ENCODE data around the gene ST7.

Gene ST7

GRCh38 chr7:117038408-117038807 is 85.1 kb downstream of the ST7 start:
- H3K9ac ChIP-seq (ENCODE audit: insufficient read length): no peak overlapping the region
- H3K36me3 ChIP-seq (ENCODE audit: insufficient read depth, low read length): no peaks in the 10 kb centered on the region
- H3K27ac ChIP-seq: no peak overlapping the region
- H3K9me3 ChIP-seq (ENCODE audit: low read depth, low read length): no peaks in the 10 kb centered on the region
- DNase-seq (ENCODE audit: low read depth, low spot score): no peak
- TF ChIP-seq EZH2 (IDR thresholded peaks at IDR 0.05) (no peak), POLR2AphosphoS5 (IDR thresholded peaks at IDR 0.05; ENCODE audit: borderline replicate concordance, low read depth, low read length) (no peak), FOXP2 (optimal IDR thresholded peaks at IDR 0.05; ENCODE audit: control extremely low read depth, extremely low read length, insufficient read depth) (no peak)
- no peak overlapping the region for H3K4me3 ChIP-seq

- no peak overlapping the region for H3K4me3 ChIP-seq
- no peak for DNase-seq (ENCODE audit: low read depth, low spot score)
- H3K36me3 ChIP-seq (ENCODE audit: insufficient read depth, low read length): no peaks in the 10 kb centered on the region
- no peak overlapping the region for H3K9ac ChIP-seq (ENCODE audit: insufficient read length)
- TF ChIP-seq FOXP2 (optimal IDR thresholded peaks at IDR 0.05; ENCODE audit: control extremely low read depth, extremely low read length, insufficient read depth) (no peak), EZH2 (IDR thresholded peaks at IDR 0.05) (no peak), POLR2AphosphoS5 (IDR thresholded peaks at IDR 0.05; ENCODE audit: borderline replicate concordance, low read depth, low read length) (no peak)
- no peaks in the 10 kb centered on the region for H3K9me3 ChIP-seq (ENCODE audit: low read depth, low read length)
- no peak overlapping the region for H3K27ac ChIP-seq
These were observed 87.7 kb downstream of the ST7 start for GRCh38 chr7:117041007-117041406.

DNA sequence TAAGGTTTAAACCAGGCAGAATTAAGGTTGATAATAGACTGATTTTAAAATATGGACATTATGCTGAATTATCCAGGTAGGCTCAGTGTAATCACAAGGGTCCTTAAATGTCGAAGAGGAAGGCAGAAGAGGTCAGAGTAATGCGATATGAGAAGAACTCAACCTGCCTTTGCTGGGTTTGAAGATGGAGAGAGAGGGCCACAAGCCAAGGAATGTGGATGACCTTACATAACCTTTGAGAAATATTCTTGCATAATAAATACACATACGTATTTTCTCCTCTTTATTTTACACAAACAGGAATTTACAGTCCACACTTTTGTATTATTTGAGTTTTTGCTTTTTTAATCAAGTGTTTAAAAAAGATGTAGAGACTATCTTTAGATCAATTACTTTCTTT is 88.5 kb downstream of the ST7 start:
- H3K9me3 ChIP-seq (ENCODE audit: low read depth, low read length): no peaks in the 10 kb centered on the region
- no peak overlapping the region for H3K4me3 ChIP-seq
- no peak overlapping the region for H3K27ac ChIP-seq
- no peak overlapping the region for H3K9ac ChIP-seq (ENCODE audit: insufficient read length)
- DNase-seq (ENCODE audit: low read depth, low spot score): no peak
- no peaks in the 10 kb centered on the region for H3K36me3 ChIP-seq (ENCODE audit: insufficient read depth, low read length)
- TF ChIP-seq POLR2AphosphoS5 (IDR thresholded peaks at IDR 0.05; ENCODE audit: borderline replicate concordance, low read depth, low read length): no peak
- no peak for TF ChIP-seq EZH2 (IDR thresholded peaks at IDR 0.05)
- TF ChIP-seq FOXP2 (optimal IDR thresholded peaks at IDR 0.05; ENCODE audit: control extremely low read depth, extremely low read length, insufficient read depth): no peak

DNA sequence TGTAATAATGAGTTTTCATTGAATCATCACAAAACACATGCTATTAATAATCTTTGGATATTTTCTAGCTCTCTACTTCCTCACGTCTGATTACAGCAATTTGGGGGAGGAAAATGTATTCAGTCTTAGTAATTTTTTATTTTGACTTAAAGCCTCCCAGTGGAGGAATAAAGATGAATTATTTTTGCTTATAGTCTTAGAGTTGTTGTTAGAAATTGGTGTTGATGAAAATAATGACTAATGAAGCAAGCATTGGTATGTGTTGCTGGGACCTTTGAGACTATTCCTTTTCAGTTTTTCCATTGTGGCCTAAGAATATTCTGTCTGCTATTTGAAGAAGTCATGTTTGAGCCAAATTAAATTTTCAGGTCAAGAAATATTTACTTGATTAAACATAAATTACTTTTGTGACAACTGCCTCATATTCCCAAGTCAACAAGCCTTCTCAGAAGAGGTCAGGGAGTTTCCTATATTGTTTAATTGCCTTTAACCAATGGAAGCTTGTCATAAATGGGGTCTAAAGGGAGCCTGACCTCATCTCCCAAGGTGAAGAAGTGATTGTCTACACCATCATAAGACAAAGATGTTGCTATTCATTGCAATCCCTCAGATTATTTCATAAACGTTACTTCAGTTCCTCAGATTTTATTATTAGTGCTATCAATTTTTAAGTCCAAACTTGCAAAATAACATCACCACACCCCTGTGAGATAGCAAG is 90.0 kb downstream of the ST7 start:
- no peak overlapping the region for H3K4me3 ChIP-seq
- H3K9ac ChIP-seq (ENCODE audit: insufficient read length): no peak overlapping the region
- DNase-seq (ENCODE audit: low read depth, low spot score): no peak
- H3K27ac ChIP-seq: no peak overlapping the region
- H3K36me3 ChIP-seq (ENCODE audit: insufficient read depth, low read length): no peaks in the 10 kb centered on the region
- no peaks in the 10 kb centered on the region for H3K9me3 ChIP-seq (ENCODE audit: low read depth, low read length)
- no peak for TF ChIP-seq FOXP2 (optimal IDR thresholded peaks at IDR 0.05; ENCODE audit: control extremely low read depth, extremely low read length, insufficient read depth)
- TF ChIP-seq EZH2 (IDR thresholded peaks at IDR 0.05): no peak
- no peak for TF ChIP-seq POLR2AphosphoS5 (IDR thresholded peaks at IDR 0.05; ENCODE audit: borderline replicate concordance, low read depth, low read length)

- Histone ChIP-seq H3K4me3 (no peak overlapping the region), H3K27ac (no peak overlapping the region), H3K9me3 (ENCODE audit: low read depth, low read length) (no peaks in the 10 kb centered on the region), H3K36me3 (ENCODE audit: insufficient read depth, low read length) (no peaks in the 10 kb centered on the region), H3K9ac (ENCODE audit: insufficient read length) (no peak overlapping the region)
- no peak for DNase-seq (ENCODE audit: low read depth, low spot score)
- TF ChIP-seq POLR2AphosphoS5 (IDR thresholded peaks at IDR 0.05; ENCODE audit: borderline replicate concordance, low read depth, low read length): no peak
- no peak for TF ChIP-seq EZH2 (IDR thresholded peaks at IDR 0.05)
- no peak for TF ChIP-seq FOXP2 (optimal IDR thresholded peaks at IDR 0.05; ENCODE audit: control extremely low read depth, extremely low read length, insufficient read depth)
These were observed 91.4 kb downstream of the ST7 start for GRCh38 chr7:117044664-117045063.

DNA sequence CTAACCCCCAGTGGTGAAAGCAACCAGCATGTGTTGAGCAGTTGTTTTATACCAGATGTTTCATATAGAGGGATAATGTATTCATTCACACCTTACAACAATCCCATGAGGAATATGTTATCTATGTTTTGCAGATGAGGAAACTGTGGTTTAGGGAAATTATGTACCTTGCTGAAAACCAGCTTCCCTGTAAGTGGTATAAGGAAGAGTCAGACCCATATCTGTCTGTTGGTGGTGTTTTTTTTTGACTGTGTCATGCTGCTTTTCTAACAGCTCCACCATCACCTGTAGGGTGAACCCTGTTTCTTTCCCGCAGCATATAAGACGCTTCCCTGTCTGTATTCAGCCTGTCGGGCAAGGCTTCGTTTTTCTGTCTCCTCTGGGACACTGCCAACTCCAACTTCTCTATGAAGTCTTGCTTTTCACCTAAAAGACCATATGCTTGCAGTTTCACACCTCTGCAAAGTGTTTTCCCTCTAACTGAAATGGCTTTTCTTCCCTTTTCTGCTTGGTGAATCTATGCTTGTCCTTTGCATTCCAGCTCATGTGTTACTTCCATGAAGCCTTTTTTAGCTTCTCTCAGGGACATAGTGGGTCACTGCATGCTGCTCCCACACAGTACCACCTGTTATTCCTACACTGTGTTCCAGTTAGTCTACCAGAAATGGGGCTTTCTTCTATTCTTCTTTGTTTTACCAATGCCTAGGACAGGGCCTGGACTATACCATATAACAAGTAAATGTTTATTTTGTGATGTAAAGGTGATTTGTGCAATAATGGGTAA is 92.8 kb downstream of the ST7 start:
- no peak overlapping the region for H3K4me3 ChIP-seq
- H3K27ac ChIP-seq: no peak overlapping the region
- H3K36me3 ChIP-seq (ENCODE audit: insufficient read depth, low read length): no peaks in the 10 kb centered on the region
- no peak for TF ChIP-seq EZH2 (IDR thresholded peaks at IDR 0.05)
- TF ChIP-seq FOXP2 (optimal IDR thresholded peaks at IDR 0.05; ENCODE audit: control extremely low read depth, extremely low read length, insufficient read depth): no peak
- TF ChIP-seq POLR2AphosphoS5 (IDR thresholded peaks at IDR 0.05; ENCODE audit: borderline replicate concordance, low read depth, low read length): no peak
- H3K9ac ChIP-seq (ENCODE audit: insufficient read length): no peak overlapping the region
- DNase-seq (ENCODE audit: low read depth, low spot score): no peak
- no peaks in the 10 kb centered on the region for H3K9me3 ChIP-seq (ENCODE audit: low read depth, low read length)

DNA sequence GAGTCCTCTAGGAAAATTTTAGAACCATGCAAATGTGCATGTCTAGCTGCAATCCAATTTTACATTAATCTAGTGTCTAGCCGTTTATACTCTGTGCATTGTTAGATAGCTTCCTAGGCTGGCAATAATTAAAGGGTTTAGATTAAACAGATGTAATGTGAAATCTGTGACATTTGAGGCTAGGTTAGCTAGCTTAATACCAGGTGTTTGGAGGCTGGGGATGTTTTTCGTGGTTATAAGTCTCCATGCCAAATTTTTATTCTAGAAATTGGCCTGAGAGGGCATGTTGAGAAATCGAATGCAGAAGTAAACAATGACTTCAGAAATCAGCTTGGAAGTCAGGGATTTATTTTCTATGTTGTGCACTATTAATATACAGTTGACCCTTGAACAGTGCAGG is 94.2 kb downstream of the ST7 start:
- Histone ChIP-seq H3K27ac (no peak overlapping the region), H3K36me3 (ENCODE audit: insufficient read depth, low read length) (no peaks in the 10 kb centered on the region), H3K4me3 (no peak overlapping the region), H3K9ac (ENCODE audit: insufficient read length) (no peak overlapping the region), H3K9me3 (ENCODE audit: low read depth, low read length) (no peaks in the 10 kb centered on the region)
- no peak for TF ChIP-seq EZH2 (IDR thresholded peaks at IDR 0.05)
- TF ChIP-seq FOXP2 (optimal IDR thresholded peaks at IDR 0.05; ENCODE audit: control extremely low read depth, extremely low read length, insufficient read depth): no peak
- no peak for TF ChIP-seq POLR2AphosphoS5 (IDR thresholded peaks at IDR 0.05; ENCODE audit: borderline replicate concordance, low read depth, low read length)
- no peak for DNase-seq (ENCODE audit: low read depth, low spot score)

DNA sequence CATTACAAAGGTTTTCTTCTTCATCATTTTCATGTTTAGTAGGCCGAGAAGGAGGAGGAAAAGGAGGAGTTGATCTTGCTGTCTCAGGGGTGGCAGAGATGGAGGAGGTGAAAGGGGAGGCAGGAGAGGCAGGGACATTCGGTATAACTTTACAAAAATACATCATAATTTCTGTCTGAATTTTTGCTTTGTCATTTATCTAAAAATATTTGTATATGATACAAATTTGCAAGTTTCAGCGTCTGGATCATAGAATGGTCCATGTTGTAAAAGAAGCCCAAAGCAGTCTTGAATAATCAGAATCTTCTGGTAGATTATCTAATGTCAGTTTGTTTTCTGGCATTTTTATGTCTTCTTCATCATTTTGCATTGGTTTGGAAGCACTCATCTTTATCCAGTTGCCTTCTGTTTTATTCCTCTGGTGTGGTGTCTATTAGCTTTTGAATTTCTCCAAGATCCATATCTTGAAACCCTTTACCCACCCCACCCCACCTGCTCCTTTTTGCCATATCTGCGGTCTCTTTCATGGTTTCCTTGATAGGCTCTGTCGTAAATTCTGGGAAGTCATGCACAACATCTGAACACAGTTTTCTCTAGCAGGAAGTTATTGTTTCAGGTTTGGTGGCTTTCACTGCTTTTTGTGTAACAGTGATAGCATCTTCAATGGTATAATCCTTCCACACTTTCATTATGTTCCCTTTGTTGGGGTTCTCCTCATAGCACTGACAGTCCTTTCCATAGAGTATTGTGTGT is 95.0 kb downstream of the ST7 start:
- Histone ChIP-seq H3K4me3 (no peak overlapping the region), H3K36me3 (ENCODE audit: insufficient read depth, low read length) (no peaks in the 10 kb centered on the region), H3K9ac (ENCODE audit: insufficient read length) (no peak overlapping the region), H3K9me3 (ENCODE audit: low read depth, low read length) (no peaks in the 10 kb centered on the region), H3K27ac (no peak overlapping the region)
- DNase-seq (ENCODE audit: low read depth, low spot score): no peak
- no peak for TF ChIP-seq EZH2 (IDR thresholded peaks at IDR 0.05)
- TF ChIP-seq POLR2AphosphoS5 (IDR thresholded peaks at IDR 0.05; ENCODE audit: borderline replicate concordance, low read depth, low read length): no peak
- TF ChIP-seq FOXP2 (optimal IDR thresholded peaks at IDR 0.05; ENCODE audit: control extremely low read depth, extremely low read length, insufficient read depth): no peak

Measured in SK-N-MC (cell line).